Lower lobe of right lung (tissue), 2 donors: ENCODE data around the gene TMEM184A. TPM values are rescaled to one million over a fixed set of nuclear protein-coding genes. Genes with fewer than 3 reads are reported as not detected.

ENCODE experiments used
- ATAC-seq, 2 donors: fragments of 200-7000 bp; cut with Tn5 transposase; one replicate each; pipeline ENCODE4 v1.9.1; 2020 to 2022; ENCODE audit warnings: mild to moderate bottlenecking in 2 of 2, moderate library complexity in 2 of 2
- DNase-seq: peaks from one replicate; pipeline ENCODE4 v3.0.0-alpha.2; 2020
- H3K27ac ChIP-seq: fragments of 200-600 bp; one replicate; pipeline ENCODE4 v1.8.0; 2022
- H3K27me3 ChIP-seq: fragments of 200-600 bp; one replicate; pipeline ENCODE4 v1.8.0; 2022; ENCODE audit warnings: low read depth
- H3K36me3 ChIP-seq: fragments of 200-600 bp; one replicate; pipeline ENCODE4 v1.8.0; 2022; ENCODE audit warnings: mild to moderate bottlenecking
- H3K4me1 ChIP-seq: fragments of 200-600 bp; one replicate; pipeline ENCODE4 v1.8.0; 2022
- H3K4me3 ChIP-seq: fragments of 200-600 bp; one replicate; pipeline ENCODE4 v1.8.0; 2022; ENCODE audit warnings: mild to moderate bottlenecking
- H3K9me3 ChIP-seq: fragments of 200-600 bp; one replicate; pipeline ENCODE4 v1.8.0; 2022
- intact Hi-C: fragments of 100-400 bp; cut with DNase I; formaldehyde crosslinking; loops from one replicate; pipeline ENCODE4 v1.11.0; 2022
- total RNA-seq: library from RNA; stranded (reverse); fragmentation: NEBNext Ultra II Directional; extraction: Animal tissue kit (Norgen Biotek cat#: 25700); gene quantifications from one replicate; pipeline ENCODE4 v1.2.1, GENCODE V29; 2021
- TF ChIP-seq, protein P1 (sequence below): fragments of 200-600 bp; IDR thresholded peaks from one replicate; pipeline ENCODE4 v1.8.0; 2022; ENCODE audit warnings: antibody characterized with exemption, mild to moderate bottlenecking
- donor health status: DM: no; HTN: yes; CAD: no; lungs with severe emphysema.

TMEM184A gene
- total RNA-seq, 1 donor from 2014 or later: 4.3 TPM

GRCh38 chr7:1557006-1557405 is 1.0 kb upstream of the TMEM184A start:
- no peaks in the 10 kb centered on the region for H3K9me3 ChIP-seq
- TF ChIP-seq, protein P1, sequence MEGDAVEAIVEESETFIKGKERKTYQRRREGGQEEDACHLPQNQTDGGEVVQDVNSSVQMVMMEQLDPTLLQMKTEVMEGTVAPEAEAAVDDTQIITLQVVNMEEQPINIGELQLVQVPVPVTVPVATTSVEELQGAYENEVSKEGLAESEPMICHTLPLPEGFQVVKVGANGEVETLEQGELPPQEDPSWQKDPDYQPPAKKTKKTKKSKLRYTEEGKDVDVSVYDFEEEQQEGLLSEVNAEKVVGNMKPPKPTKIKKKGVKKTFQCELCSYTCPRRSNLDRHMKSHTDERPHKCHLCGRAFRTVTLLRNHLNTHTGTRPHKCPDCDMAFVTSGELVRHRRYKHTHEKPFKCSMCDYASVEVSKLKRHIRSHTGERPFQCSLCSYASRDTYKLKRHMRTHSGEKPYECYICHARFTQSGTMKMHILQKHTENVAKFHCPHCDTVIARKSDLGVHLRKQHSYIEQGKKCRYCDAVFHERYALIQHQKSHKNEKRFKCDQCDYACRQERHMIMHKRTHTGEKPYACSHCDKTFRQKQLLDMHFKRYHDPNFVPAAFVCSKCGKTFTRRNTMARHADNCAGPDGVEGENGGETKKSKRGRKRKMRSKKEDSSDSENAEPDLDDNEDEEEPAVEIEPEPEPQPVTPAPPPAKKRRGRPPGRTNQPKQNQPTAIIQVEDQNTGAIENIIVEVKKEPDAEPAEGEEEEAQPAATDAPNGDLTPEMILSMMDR: no peak
- H3K4me1 ChIP-seq: peaks cover 15% of the 10 kb centered on the region
- DNase-seq (no peak), ATAC-seq (no peak)
- no peak overlapping the region for H3K27ac ChIP-seq
- no peaks in the 10 kb centered on the region for H3K36me3 ChIP-seq
- intact Hi-C loops: no loop called here
- H3K27me3 ChIP-seq: no peaks in the 10 kb centered on the region
- H3K4me3 ChIP-seq: no peak overlapping the region

DNA sequence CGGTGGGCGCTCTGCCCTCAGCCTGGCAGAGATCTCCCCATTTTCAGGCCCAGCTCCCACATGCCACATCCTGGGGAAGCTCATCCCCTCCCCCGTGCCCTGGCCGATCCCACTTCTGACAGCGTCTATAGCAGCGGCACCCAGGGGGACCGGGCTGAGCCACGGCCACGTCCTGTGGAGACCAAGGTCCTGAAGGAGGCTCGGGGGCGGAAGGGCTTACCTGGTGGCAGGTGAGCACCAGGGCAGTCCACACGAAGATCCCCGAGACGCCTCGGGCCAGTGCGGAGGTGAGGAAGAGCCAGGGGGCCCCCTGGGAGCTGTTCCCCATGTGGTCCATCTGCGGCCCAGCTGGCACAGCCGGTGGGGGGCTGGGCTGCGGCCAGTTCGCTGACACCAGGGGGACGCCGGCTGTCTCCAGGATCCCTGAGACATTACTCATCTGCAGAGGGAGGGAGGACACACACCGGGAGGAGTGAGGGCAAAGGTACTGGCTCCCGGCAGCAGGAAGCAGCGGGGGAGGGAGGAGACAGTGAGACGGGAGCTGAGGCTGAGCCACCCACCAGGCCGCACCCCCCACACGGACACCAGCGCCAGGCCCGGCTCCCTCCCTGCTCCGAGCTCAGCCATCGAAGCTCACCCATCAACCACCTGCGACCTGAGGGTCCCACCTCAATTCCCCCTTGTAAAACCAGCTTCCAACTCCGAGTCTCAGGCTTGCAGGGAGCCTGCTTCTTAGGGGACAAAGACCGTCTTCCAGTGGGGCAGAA is 776 bp downstream of the TMEM184A start:
- intact Hi-C loops: no loop called here
- peak; percentile 4 to 36 for ATAC-seq
- peak overlapping the region; percentile 53 for H3K27ac ChIP-seq

GRCh38 chr7:1554333-1555045 is 1.5 kb downstream of the TMEM184A start:
- intact Hi-C loops: no loop called here
- H3K27ac ChIP-seq: no peak overlapping the region
- no peaks in the 10 kb centered on the region for H3K27me3 ChIP-seq
- ATAC-seq (no peak), DNase-seq (no peak)
- no peaks in the 10 kb centered on the region for H3K36me3 ChIP-seq
- no peaks in the 10 kb centered on the region for H3K9me3 ChIP-seq
- TF ChIP-seq, protein P1: no peak
- peaks cover 15% of the 10 kb centered on the region for H3K4me1 ChIP-seq
- no peak overlapping the region for H3K4me3 ChIP-seq

More for the DNA sequence above, 776 bp downstream of the TMEM184A start:
- no peaks in the 10 kb centered on the region for H3K9me3 ChIP-seq
- TF ChIP-seq, protein P1: no peak
- no peaks in the 10 kb centered on the region for H3K36me3 ChIP-seq
- no peaks in the 10 kb centered on the region for H3K27me3 ChIP-seq
- no peak for DNase-seq
- peaks cover 15% of the 10 kb centered on the region for H3K4me1 ChIP-seq
- H3K4me3 ChIP-seq: peak overlapping the region; percentile 17

DNA sequence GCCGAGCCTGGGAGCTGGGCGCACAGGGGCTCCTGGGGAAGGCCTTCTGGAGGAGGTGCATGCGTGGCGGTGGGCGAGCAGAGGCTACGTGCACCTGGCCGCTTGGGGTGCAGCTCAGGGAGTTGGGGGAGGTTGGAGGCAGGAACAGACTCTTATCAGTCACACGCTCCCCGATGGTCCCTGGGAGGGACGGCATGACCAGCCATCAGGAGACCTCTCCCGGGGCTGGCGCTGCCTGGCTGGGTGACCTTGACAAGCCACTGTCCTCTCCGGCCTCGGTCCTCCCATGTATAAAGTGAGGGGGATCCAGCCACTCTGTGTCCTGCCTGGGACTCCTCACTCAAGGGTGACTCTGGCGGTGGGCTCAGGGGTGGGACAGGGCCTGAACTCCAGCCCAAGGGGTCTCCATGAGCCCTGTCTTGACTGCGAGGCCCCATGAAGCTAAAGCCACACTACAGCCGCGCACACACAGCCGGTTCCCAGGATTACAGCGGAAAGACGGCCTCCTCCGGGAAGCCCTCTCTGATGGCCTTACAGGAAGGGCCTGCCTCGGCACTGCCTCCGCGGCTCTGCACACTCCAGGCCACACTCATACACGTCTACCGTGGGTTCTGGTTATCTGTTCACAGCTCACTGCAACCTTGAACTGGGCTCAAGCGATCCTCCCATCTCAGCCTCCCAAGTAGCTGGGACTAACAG is 2.3 kb downstream of the TMEM184A start:
- intact Hi-C loops: no loop called here
- Histone ChIP-seq H3K4me3 (no peak overlapping the region), H3K4me1 (peaks cover 15% of the 10 kb centered on the region), H3K27ac (no peak overlapping the region), H3K9me3 (no peaks in the 10 kb centered on the region), H3K36me3 (no peaks in the 10 kb centered on the region), H3K27me3 (no peaks in the 10 kb centered on the region)
- TF ChIP-seq, protein P1: no peak
- no peak for ATAC-seq
- no peak for DNase-seq

DNA sequence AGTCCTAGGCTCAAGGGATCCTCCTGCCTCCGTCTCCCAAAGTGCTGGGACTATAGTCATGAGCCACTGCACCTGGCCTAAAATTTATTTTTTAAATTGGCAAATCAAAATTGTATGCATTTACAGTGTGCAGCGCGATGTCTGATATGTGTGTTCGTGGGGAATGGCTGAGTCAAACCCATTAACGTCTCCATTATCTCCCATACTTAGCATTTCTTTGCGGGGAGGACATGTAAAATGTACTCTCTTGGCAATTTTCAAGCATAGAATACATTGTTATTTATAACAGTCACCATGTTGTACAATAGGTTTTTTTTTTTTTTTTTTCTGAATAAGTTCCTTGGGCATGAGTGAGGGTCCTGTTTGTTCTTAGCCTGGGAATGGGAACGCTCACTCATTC is 3.8 kb downstream of the TMEM184A start:
- intact Hi-C loops: no loop called here

More for the DNA sequence above, 3.8 kb downstream of the TMEM184A start:
- TF ChIP-seq, protein P1: no peak
- Histone ChIP-seq H3K36me3 (no peaks in the 10 kb centered on the region), H3K4me3 (no peak overlapping the region), H3K4me1 (peaks cover 15% of the 10 kb centered on the region), H3K27me3 (no peaks in the 10 kb centered on the region), H3K9me3 (no peaks in the 10 kb centered on the region), H3K27ac (no peak overlapping the region)
- ATAC-seq (no peak), DNase-seq (no peak)
